ENCODE data around the gene PDSS2.

DNA sequence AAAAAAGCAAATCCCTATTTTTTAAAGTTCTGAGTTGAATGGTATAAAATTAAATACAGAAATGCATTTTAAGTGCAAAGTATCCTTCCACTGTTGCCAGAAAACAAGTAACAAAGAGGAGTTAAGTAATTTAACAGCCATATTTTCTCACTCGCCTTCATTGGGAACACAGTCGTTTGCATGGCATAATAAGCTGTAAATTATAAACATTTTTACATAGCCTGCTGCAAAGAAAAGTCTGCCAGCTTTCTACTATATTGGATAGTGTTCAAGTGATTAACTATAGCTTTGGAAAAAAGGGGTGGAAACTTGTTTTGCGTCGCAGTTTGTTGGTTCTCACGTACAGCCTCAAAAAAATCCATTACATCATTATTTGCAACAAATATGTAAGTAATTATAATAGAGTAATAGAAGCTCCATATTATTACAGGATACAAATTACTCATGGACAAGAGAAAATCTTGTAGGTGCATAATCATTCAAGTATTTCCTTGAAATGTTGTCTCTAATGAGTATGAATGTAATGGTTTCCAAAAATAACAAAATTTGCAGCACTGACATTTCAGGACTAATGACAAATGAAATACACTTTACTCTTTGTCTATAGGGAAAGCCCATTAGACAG, 139.3 kb downstream of the PDSS2 start:
- TF ChIP-seq, protein P1, sequence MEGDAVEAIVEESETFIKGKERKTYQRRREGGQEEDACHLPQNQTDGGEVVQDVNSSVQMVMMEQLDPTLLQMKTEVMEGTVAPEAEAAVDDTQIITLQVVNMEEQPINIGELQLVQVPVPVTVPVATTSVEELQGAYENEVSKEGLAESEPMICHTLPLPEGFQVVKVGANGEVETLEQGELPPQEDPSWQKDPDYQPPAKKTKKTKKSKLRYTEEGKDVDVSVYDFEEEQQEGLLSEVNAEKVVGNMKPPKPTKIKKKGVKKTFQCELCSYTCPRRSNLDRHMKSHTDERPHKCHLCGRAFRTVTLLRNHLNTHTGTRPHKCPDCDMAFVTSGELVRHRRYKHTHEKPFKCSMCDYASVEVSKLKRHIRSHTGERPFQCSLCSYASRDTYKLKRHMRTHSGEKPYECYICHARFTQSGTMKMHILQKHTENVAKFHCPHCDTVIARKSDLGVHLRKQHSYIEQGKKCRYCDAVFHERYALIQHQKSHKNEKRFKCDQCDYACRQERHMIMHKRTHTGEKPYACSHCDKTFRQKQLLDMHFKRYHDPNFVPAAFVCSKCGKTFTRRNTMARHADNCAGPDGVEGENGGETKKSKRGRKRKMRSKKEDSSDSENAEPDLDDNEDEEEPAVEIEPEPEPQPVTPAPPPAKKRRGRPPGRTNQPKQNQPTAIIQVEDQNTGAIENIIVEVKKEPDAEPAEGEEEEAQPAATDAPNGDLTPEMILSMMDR (conservative IDR thresholded peaks at IDR 0.05; ENCODE audit: low read depth, low read length): no peak
- TF ChIP-seq SMC3 (IDR thresholded peaks at IDR 0.05; ENCODE audit: low read depth, low read length) (no peak), POLR2A (IDR thresholded peaks at IDR 0.05; ENCODE audit: low read depth, low read length) (no peak), RAD21 (IDR thresholded peaks at IDR 0.05; ENCODE audit: low read length) (no peak), RFX5 (IDR thresholded peaks at IDR 0.05; ENCODE audit: low read depth, low read length) (no peak), ELK1 (IDR thresholded peaks at IDR 0.05; ENCODE audit: borderline replicate concordance, low read depth, low read length) (no peak), MAZ (IDR thresholded peaks at IDR 0.05; ENCODE audit: borderline replicate concordance, low read depth, low read length) (no peak), NFE2L2 (IDR thresholded peaks at IDR 0.05; ENCODE audit: low read depth, low read length) (no peak)

Data from IMR-90 (cell line).